Tibial nerve (tissue), 4 donors: ENCODE data around the gene RTP1.
"Not testable (repeated sequence)": the region's sequence is repeated elsewhere in the genome, so short reads cannot be mapped to it uniquely, and the experiment has no call there.

Source experiments
- EP300 ChIP-seq, 2 donors: sonication (generic); formaldehyde crosslinking; IDR thresholded peaks; one replicate each; pipeline ENCODE4 v1.6.1; 2017; ENCODE audit warnings: antibody characterized with exemption in 2 of 2, mild to moderate bottlenecking in 1 of 2
- TF ChIP-seq, protein P1 (sequence below), 5 experiments: fragments of 200-600 bp in 3 of 5; fragments of 450-650 bp in 2 of 5; sonication (generic) in 3 of 5; IDR thresholded peaks; one replicate each; pipeline ENCODE4 v1.5.1; 2016 to 2019; ENCODE audit warnings: antibody characterized with exemption in 5 of 5, mild to moderate bottlenecking in 3 of 5, moderate library complexity in 2 of 5

DNA sequence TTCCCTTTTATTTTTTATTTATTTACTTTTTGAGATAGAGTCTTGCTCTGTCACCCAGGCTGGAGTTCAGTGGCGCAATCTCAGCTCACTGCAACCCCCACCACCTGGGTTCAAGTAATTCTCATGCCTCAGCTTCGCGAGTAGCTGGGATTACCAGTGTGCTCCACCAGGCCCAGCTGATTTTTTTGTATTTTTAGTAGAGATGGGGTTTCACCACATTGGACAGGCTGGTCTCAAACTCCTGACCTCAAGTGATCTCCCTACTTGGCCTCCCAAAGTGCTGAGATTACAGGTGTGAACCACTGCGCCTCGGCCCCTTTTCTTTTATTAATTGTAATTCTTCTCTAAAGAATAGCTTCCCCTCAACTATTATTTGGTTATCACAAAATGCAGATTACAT lies 26.4 kb upstream of the RTP1 start:
- TF ChIP-seq, protein P1, sequence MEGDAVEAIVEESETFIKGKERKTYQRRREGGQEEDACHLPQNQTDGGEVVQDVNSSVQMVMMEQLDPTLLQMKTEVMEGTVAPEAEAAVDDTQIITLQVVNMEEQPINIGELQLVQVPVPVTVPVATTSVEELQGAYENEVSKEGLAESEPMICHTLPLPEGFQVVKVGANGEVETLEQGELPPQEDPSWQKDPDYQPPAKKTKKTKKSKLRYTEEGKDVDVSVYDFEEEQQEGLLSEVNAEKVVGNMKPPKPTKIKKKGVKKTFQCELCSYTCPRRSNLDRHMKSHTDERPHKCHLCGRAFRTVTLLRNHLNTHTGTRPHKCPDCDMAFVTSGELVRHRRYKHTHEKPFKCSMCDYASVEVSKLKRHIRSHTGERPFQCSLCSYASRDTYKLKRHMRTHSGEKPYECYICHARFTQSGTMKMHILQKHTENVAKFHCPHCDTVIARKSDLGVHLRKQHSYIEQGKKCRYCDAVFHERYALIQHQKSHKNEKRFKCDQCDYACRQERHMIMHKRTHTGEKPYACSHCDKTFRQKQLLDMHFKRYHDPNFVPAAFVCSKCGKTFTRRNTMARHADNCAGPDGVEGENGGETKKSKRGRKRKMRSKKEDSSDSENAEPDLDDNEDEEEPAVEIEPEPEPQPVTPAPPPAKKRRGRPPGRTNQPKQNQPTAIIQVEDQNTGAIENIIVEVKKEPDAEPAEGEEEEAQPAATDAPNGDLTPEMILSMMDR (IDR thresholded peaks at IDR 0.05), result not testable (repeated sequence)
- not testable (repeated sequence) for TF ChIP-seq EP300 (IDR thresholded peaks at IDR 0.05)
